Vagina (tissue), 2 donors: ENCODE data around the gene SS18L1. TPM values are rescaled to one million over a fixed set of nuclear protein-coding genes. Genes with fewer than 3 reads are reported as not detected.

ENCODE experiments used
- DNase-seq, 2 donors: peaks; one replicate each; pipeline ENCODE4 v3.0.0-alpha.2; 2017; ENCODE audit errors: extremely low spot score in 2 of 2
- H3K27ac ChIP-seq: fragments of 200-600 bp; sonication (generic); one replicate; pipeline ENCODE4 v1.5.1; 2019
- H3K27me3 ChIP-seq: fragments of 200-600 bp; sonication (generic); one replicate; pipeline ENCODE4 v1.5.1; 2019
- H3K36me3 ChIP-seq, 2 donors: fragments of 200-600 bp; sonication (generic); one replicate each; pipeline ENCODE4 v1.5.1; 2017 to 2019
- H3K4me1 ChIP-seq: fragments of 200-600 bp; sonication (generic); one replicate; pipeline ENCODE4 v1.5.1; 2019
- H3K4me3 ChIP-seq, 2 donors: fragments of 200-600 bp; sonication (generic); 1 replicate in 1 of 2; 2 replicates in 1 of 2; pipeline ENCODE4 v1.5.1; 2016 to 2019
- H3K9me3 ChIP-seq: fragments of 200-600 bp; sonication (generic); one replicate; pipeline ENCODE4 v1.5.1; 2019
- POLR2A ChIP-seq, 2 donors: fragments of 450-650 bp; IDR thresholded peaks; one replicate each; pipeline ENCODE4 v1.6.1; 2017; ENCODE audit warnings: antibody characterized with exemption in 2 of 2, mild to moderate bottlenecking in 2 of 2, moderate library complexity in 2 of 2
- POLR2AphosphoS5 ChIP-seq, 2 donors: sonication (generic); formaldehyde crosslinking; IDR thresholded peaks; one replicate each; pipeline ENCODE4 v1.9.0; 2017; ENCODE audit warnings: antibody characterized with exemption in 2 of 2, mild to moderate bottlenecking in 2 of 2, low read depth in 1 of 2; ENCODE audit not compliant: insufficient read depth in 1 of 2
- intact Hi-C: fragments of 100-400 bp; cut with DNase I; formaldehyde crosslinking; loops from one replicate; pipeline ENCODE4 v1.15.1; 2023
- total RNA-seq: library from RNA; depleted of rRNA; stranded (reverse); fragments of >200 nt; gene quantifications from one replicate; pipeline ENCODE4 v1.2.3, GENCODE V29; 2016
- TF ChIP-seq, protein P1 (sequence below), 3 experiments: fragments of 450-650 bp in 2 of 3; fragments of 200-600 bp in 1 of 3; sonication (generic) in 1 of 3; IDR thresholded peaks; one replicate each; pipeline ENCODE4 v1.5.1; 2017 to 2019; ENCODE audit warnings: antibody characterized with exemption in 3 of 3, mild to moderate bottlenecking in 2 of 3, moderate library complexity in 2 of 3

The SS18L1 gene
- total RNA-seq, 1 donor from 2014 or later: 25.3 TPM

DNA sequence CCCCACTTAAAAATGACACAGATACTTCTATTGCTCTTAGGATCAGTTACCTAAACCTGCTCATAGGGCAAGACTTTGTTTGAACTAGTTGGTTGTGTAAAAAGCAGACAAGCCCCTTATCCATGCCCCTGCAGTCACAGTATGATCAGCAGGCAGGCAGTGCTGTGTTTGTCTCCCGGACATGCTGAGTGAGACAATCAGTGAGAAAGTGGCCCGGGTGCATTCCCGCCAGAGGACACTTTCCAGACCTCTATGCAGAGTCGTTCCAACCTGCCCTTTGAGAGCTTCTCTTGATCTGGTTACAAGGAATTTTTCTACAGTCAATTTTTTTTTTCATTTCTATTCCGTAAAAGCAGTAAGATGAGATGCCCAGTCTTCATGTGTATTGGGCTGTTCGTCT, 15.1 kb upstream of the SS18L1 start:
- DNase-seq: no peak
- peaks cover 25% of the 10 kb centered on the region for H3K4me1 ChIP-seq
- H3K36me3 ChIP-seq: peaks cover 4 to 91% of the 10 kb centered on the region in 2 donors
- intact Hi-C loops: no loop called here
- H3K4me3 ChIP-seq: no peak overlapping the region
- no peak for TF ChIP-seq POLR2AphosphoS5 (IDR thresholded peaks at IDR 0.05; ENCODE audit: insufficient read depth in 1 of 2, low read depth in 1 of 2)
- H3K27ac ChIP-seq: no peak overlapping the region
- no peaks in the 10 kb centered on the region for H3K9me3 ChIP-seq
- no peaks in the 10 kb centered on the region for H3K27me3 ChIP-seq

DNA sequence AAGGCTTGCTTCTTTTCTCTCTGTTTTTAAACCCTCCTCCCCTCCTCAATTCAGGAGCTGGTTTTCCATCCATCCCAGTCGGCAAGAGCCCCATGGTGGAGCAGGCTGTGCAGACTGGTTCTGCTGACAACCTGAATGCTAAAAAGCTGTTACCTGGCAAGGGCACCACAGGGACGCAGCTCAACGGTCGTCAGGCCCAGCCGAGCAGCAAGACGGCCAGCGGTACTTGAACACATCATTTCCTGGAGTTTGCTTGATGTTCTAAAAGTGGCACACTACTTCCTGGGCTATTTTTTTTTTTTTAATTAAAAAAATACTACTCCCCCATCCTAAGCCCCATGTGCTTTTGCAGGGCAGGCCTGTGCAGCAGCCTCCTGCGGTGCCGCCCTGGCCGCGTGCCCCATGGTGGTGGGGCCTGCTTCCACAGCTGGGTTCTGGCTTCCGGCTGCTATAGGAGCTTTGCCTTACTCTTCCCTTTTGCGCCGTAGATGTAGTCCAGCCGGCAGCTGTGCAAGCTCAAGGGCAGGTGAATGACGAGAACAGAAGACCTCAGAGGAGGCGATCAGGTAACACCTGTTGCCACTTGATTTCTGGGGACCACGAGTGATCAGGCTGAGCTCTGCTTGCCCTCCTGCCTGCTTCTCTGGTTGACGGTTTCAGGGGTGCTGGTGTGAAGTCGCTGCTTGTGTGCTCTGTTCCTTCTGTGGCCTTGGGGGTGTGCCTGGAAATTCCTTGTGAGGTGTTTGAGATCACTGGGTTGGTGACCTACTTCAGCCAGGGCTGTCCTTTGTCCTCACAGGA, 13.6 kb upstream of the SS18L1 start:
- Histone ChIP-seq H3K36me3 (peaks cover 4 to 89% of the 10 kb centered on the region in 2 donors), H3K4me1 (peaks cover 21% of the 10 kb centered on the region), H3K27ac (no peak overlapping the region), H3K9me3 (no peaks in the 10 kb centered on the region), H3K27me3 (no peaks in the 10 kb centered on the region), H3K4me3 (no peak overlapping the region)
- intact Hi-C loops: no loop called here
- no peak for TF ChIP-seq POLR2AphosphoS5 (IDR thresholded peaks at IDR 0.05; ENCODE audit: insufficient read depth in 1 of 2, low read depth in 1 of 2)
- TF ChIP-seq, protein P1, sequence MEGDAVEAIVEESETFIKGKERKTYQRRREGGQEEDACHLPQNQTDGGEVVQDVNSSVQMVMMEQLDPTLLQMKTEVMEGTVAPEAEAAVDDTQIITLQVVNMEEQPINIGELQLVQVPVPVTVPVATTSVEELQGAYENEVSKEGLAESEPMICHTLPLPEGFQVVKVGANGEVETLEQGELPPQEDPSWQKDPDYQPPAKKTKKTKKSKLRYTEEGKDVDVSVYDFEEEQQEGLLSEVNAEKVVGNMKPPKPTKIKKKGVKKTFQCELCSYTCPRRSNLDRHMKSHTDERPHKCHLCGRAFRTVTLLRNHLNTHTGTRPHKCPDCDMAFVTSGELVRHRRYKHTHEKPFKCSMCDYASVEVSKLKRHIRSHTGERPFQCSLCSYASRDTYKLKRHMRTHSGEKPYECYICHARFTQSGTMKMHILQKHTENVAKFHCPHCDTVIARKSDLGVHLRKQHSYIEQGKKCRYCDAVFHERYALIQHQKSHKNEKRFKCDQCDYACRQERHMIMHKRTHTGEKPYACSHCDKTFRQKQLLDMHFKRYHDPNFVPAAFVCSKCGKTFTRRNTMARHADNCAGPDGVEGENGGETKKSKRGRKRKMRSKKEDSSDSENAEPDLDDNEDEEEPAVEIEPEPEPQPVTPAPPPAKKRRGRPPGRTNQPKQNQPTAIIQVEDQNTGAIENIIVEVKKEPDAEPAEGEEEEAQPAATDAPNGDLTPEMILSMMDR (IDR thresholded peaks at IDR 0.05): no peak
- no peak for TF ChIP-seq POLR2A (IDR thresholded peaks at IDR 0.05)
- no peak for DNase-seq

DNA sequence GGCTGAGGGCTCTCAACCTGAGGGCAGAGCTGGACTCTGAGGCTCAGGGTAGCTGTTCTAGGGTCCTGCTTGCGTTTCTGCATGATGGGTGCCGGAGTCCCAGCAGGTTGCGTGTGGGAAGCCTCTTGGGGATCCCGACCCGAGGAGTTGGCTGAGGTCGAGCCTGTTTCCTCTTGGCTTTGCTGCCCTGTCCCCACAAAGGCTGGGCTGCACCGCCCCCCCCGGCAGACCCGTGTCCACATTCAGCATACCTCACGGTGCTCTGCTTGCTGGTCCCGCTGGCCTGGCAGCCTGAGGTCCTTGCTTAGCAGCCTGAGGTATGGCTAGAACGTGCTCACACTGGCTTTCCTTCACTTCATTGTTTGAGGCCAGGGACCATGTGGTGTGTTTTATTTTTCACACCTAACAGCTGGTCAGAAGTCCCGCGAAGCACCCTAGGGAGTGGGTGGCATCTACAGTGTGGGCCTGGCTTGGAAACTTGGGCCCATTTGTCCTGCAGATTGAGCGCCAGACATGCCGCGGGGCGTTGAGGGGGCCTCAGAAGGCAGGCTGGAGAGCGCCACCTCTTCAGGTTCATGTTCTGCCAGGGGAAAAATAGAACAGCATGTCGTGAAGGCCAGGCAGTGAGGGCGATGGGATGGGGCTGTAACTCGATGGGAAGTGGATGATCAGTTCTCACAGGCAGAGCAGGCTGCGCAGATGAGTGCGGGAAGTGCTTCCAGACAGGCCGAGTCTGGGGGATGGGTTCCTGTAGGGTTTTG, 11.8 kb upstream of the SS18L1 start:
- H3K4me3 ChIP-seq: no peak overlapping the region
- H3K36me3 ChIP-seq: peaks cover 4 to 82% of the 10 kb centered on the region in 2 donors
- H3K9me3 ChIP-seq: no peaks in the 10 kb centered on the region
- H3K27ac ChIP-seq: no peak overlapping the region
- H3K27me3 ChIP-seq: no peaks in the 10 kb centered on the region
- H3K4me1 ChIP-seq: peaks cover 22% of the 10 kb centered on the region
- TF ChIP-seq, protein P1 (IDR thresholded peaks at IDR 0.05): no peak
- TF ChIP-seq POLR2A (IDR thresholded peaks at IDR 0.05): no peak
- no peak for TF ChIP-seq POLR2AphosphoS5 (IDR thresholded peaks at IDR 0.05; ENCODE audit: insufficient read depth in 1 of 2, low read depth in 1 of 2)
- intact Hi-C loops: no loop called here
- DNase-seq: no peak

DNA sequence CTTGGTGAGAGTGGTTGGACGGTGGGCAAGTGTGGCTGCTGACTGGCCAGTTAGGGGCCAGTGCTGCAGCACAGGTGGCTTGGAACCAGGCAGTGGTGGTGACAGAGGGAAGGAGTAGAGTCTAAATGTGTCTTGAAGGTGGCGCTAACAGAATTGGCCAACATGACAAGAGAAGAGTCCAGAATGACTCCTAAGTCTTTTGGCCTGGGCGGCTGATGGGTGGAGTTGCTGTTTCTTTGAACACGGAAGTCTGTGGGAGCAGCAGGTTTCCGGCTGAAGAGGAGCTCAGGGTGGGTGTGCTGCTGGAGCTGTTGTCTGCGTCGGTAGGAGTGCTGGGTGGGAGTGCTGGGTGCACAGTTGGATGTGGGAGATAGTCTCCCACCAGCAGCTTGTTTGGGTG, 11.1 kb upstream of the SS18L1 start:
- H3K4me1 ChIP-seq: peaks cover 22% of the 10 kb centered on the region
- intact Hi-C loops: no loop called here
- DNase-seq: no peak
- no peak overlapping the region for H3K27ac ChIP-seq
- peaks cover 4 to 80% of the 10 kb centered on the region in 2 donors for H3K36me3 ChIP-seq
- no peak overlapping the region for H3K4me3 ChIP-seq
- H3K9me3 ChIP-seq: no peaks in the 10 kb centered on the region
- no peak for TF ChIP-seq POLR2AphosphoS5 (IDR thresholded peaks at IDR 0.05; ENCODE audit: insufficient read depth in 1 of 2, low read depth in 1 of 2)
- no peaks in the 10 kb centered on the region for H3K27me3 ChIP-seq

DNA sequence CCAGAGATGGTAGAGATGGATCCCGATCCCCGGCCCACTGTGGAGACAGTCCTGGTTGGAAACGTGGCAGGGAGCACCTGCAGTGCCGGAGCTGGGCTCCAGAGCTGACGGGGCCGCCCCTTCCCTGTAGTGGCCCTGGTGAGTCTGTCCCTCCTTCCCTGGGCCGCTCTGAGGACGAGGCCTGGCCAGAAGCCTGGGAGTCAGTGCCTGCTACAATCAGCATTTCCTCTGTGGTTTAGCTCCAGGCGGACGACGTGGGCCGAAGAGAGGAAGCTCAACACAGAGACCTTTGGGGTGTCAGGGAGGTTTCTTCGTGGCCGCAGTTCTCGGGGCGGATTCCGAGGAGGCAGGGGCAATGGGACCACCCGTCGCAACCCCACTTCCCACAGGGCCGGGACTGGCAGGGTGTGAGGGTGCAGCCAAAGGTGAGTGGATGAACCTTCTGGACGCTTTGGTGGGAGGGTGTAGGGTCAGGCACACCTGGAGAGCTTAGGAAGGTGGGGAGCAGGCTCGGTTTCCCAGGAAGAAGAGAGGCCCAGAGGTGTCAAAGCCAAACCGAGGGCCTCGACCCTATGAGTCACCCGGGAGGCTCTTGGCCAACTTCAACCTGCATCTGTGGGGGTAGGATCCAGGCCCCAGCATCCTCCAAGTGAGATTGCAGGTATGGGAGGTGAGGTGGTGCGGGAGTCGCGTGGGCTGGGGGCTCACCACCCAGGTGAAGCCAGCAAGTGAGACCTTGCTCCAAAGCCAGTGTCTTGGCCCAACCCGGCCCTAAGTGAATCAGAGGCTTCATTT, 10.3 kb upstream of the SS18L1 start:
- intact Hi-C loops: no loop called here
- no peak overlapping the region for H3K4me3 ChIP-seq
- peaks cover 4 to 80% of the 10 kb centered on the region in 2 donors for H3K36me3 ChIP-seq

More for the DNA sequence above, 10.3 kb upstream of the SS18L1 start:
- Histone ChIP-seq H3K4me1 (peaks cover 22% of the 10 kb centered on the region), H3K27me3 (no peaks in the 10 kb centered on the region), H3K9me3 (no peaks in the 10 kb centered on the region), H3K27ac (no peak overlapping the region)
- no peak for DNase-seq
- TF ChIP-seq POLR2A (IDR thresholded peaks at IDR 0.05): no peak
- TF ChIP-seq, protein P1 (IDR thresholded peaks at IDR 0.05): no peak
- TF ChIP-seq POLR2AphosphoS5 (IDR thresholded peaks at IDR 0.05; ENCODE audit: insufficient read depth in 1 of 2, low read depth in 1 of 2): no peak
